Measurements from ENCODE around the gene SHC2.
"Not testable (repeated sequence)": the region's sequence is repeated elsewhere in the genome, so short reads cannot be mapped to it uniquely, and the experiment has no call there.

Gene SHC2

GRCh38 chr19:422917-423226, 38.0 kb downstream of the SHC2 start:
- not testable (repeated sequence) for DNase-seq (ENCODE audit: low spot score)

- no peak for DNase-seq (ENCODE audit: low spot score)
These were observed 38.5 kb downstream of the SHC2 start for GRCh38 chr19:422213-422916.

DNA sequence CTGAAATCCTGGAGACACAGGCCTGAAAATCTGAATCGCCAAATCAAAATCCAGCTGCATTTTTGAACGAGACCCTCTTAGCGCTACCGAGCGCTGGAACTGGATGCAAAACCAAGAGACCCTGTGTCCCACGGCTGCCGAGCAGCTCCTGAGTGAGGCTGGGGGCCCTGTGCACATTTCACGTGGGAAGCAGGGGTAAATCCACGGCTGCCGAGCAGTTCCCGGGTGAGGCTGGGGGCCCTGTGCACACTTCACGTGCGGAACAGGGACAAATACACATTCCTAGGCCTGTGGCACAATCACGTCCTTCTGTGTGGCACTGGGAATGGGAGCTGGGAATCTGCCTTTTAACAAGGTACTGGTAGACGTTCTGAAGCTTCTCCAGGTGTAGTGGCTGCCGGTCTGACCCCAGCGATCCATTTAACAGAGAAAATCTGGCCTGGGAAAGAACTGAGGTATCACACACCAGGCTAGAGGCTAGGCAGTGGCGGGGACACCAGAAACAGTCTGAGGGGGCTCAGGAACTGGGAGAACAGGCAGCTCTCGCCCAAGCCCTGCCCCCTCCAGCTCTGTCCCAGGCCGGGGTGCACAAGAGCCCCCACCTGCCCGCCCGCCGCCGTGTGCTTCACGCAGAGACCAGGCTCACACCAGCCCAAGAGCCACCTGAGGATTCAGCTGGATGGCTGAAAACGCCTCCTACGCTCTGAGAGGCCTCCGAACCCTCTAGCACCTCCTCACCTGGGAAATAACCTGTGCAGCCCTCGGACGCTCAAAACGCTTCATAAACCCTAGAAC, 40.9 kb downstream of the SHC2 start:
- DNase-seq (ENCODE audit: low spot score): no peak

- DNase-seq (ENCODE audit: low spot score): no peak
These were observed 41.8 kb downstream of the SHC2 start for GRCh38 chr19:418761-419671.

GRCh38 chr19:416416-416815, 44.4 kb downstream of the SHC2 start:
- DNase-seq (ENCODE audit: low spot score): no peak

DNA sequence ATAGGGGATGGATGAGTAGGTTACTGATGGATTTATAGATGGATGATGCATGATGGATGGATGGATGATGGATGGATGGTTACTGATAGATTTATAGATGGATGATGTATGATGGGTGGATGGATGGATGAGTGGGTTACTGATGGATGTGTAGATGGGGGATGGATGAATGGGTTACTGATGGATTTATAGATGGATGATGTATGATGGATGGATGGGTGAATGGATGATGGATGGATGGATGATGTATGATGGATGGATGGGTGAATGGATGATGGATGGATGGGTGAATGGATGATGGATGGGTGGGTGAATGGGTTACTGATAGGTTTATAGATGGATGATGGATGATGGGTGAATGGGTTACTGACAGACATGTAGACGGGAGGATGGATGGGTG, 45.5 kb downstream of the SHC2 start:
- DNase-seq (ENCODE audit: low spot score): no peak

DNA sequence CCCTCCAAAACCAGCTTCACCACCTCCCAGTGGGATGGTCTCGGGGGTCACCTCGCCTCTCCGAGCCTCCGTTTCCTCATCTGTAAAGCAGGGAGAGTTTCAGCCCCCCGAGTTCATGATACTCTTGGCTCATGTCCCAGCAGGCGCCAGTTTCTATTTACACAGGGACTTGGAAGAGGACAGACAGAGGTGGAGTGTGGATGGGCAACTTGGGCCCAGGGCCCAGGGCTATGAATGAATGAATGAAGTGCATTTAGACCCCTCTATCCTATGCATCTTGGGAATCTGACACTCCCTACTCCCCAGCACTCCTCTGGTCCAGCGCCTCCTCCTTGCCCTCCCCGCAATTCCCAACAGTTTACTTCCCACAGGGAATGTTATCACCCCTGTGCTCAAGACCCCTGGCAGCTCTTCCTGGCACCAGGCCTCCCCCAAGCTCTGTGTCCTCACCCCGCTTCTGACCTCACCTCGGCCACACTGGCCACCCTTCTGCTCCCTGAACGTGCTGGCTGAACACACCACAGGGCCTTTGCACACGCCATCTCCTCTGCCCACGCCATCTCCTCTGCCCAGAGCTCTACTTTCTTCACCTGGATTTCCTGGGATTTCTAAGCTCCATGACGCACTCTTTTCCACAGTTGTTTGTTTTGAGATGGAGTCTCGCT, 46.9 kb downstream of the SHC2 start:
- no peak for DNase-seq (ENCODE audit: low spot score)

DNA sequence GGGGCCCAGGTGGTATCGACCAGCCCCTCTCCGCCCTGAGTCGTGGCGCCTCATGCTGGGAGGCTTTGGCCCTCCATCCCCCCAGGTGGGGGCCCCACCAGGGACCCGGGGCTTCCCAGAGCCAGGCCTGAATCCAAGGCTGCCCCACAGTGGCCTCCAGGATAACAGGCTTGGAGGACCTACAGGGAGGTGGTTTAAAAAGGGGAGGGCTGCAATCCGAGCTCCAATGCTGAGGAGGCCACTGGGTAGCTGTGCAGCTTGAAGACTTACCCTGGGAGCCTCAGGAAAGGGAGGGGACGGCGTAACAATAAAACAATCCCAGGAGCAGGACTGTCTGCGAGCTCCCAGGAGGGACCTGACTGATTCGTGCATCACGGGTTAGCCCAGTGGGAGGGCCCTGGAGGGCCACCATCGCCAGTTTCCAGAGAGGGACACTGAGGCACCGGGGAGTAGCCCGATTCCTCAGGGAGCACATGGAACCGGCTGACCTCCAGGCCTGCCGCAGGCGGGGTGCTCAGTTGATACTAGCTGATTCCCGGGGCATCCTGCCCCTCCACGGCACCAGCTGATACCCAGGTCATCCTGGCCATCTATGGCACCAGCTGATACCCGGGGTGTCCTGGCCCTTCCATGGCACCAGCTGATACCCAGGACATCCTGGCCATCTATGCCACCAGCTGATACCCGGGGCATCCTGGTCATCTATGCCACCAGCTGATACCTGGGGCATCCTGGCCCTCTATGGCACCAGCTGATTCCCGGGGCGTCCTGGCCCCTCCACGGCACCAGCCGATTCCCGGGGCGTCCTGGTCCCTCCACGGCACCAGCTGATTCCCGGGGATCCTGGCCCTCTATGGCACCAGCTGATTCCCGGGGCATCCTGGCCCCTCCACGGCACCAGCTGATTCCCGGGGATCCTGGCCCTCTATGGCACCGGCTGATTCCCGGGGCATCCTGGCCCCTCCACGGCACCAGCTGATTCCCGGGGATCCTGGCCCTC, 48.2 kb downstream of the SHC2 start:
- DNase-seq (ENCODE audit: low spot score): no peak

DNA sequence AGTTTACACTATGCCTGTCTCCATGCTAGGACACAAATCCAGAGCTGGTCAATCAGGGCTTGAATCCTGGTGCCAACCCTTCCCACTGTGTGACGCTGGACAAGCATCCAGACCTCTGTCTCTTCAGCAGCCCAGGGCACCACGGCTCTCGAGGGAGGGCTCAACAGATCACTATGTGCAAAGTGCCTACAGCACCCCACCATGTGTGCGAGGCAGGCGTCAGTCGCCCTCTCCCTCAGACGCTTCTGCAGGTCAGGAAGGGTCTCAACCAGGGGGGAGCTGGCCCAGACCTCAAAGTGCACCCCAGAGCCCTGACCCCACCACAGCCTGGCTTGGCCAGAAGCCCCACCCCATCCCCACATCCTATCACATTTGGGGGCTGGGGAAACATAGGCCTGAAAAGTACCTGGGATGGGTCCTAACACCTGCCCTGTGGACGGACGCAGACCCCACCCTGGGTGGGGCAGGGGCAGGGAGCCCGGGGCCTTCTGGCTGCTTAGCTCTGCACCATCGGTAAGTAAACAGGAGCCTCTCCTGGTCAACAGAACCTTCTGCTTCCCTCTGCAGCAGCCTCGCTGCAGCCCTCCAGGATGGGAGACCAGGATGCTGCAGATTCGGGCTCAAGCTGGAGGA, 49.0 kb downstream of the SHC2 start:
- no peak for DNase-seq (ENCODE audit: low spot score)

- DNase-seq (ENCODE audit: low spot score): not testable (repeated sequence)
These were observed 49.6 kb downstream of the SHC2 start for GRCh38 chr19:411121-411722.

DNA sequence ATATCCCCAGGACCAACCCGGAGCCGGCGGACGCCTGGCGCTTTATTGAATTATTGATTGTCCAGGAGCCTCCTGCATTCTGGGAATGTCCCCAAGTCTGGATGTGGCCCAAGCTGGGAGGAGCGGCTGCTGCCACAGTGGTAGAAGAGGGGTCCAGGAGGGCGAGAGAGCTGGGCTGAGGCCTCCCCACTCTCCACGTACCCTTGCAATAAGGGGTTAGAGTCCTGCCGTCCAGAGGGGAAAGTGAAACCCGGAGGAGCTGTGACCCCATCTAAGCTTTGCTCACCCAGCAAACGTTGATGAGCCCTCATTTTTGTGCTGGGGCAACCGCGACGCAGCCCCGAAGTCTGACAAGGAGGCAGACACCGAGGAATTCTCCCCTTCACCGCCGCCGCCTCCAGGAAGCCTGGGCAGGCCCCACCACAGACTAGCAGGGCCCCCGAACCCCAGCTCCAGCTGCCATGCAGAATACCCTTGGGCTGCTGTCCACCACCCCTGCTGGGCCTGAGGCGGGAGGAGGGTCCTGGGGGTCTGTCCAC, 50.5 kb downstream of the SHC2 start:
- DNase-seq (ENCODE audit: low spot score): no peak

DNA sequence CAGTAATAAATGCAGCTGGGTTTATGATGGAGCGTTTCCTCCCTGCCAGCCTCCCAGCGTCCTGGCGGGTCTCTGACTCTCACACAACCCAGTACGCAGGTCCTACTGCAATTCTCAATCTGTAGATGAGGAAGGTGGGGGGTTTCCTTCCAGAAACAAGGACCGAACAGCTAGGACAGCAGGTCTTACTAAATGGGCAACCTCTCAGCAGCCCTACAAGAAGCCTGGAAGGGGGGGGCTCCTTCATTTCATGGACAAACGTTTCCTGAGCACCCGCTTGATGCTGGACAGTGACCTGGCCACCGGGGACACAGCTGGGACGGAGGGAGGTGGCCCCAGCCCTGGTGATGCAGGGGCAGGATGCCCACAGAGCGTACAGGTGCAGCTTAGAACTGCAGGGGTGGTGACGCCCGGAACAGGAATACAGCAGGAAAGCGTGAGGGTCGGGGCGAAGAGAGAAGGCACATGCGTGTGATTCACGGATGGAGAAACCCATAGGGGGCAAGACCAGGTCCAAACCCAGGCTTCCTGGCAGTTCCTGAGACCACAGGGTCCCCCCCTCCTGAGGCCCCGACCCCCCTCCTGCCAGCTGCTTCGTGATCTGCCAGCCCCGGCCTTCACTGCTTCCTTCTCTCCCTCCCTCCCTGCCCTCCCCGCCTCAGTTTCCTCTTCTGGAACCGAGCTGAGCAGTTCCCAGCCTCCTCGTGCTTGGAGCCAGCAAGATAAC, 51.2 kb downstream of the SHC2 start:
- no peak for DNase-seq (ENCODE audit: low spot score)

- no peak for DNase-seq (ENCODE audit: low spot score)
These were observed 51.8 kb downstream of the SHC2 start, which contains the start of gene C2CD4C for GRCh38 chr19:408902-409515. Gene C2CD4C, minus strand, starts transcription at chr19:409147. Its CDS starts 786 bp downstream, at chr19:408361.

- no peak for DNase-seq (ENCODE audit: low spot score)
These were observed 52.4 kb downstream of the SHC2 start for GRCh38 chr19:408441-408901.

GRCh38 chr19:407511-408440, 53.1 kb downstream of the SHC2 start:
- DNase-seq (ENCODE audit: low spot score): no peak

- DNase-seq (ENCODE audit: low spot score): no peak
These were observed 53.8 kb downstream of the SHC2 start for GRCh38 chr19:406971-407510.
